ENCODE results near the gene UROC1. TPM values are rescaled to one million over a fixed set of nuclear protein-coding genes. Genes with fewer than 3 reads are reported as not detected.

Gene UROC1
- total RNA-seq, 1 experiment from 2014 or later, result not detected

GRCh38 chr3:126474498-126475412 is 42.8 kb downstream of the UROC1 start:
- Histone ChIP-seq H3K27me3 (ENCODE audit: insufficient read depth, low read depth) (no peaks in the 10 kb centered on the region), H3K4me3 (peak overlapping the region; percentile 96), H3K27ac (peak overlapping the region; percentile 21), H3K9me2 (ENCODE audit: insufficient read depth) (no peaks in the 10 kb centered on the region), H3K79me2 (ENCODE audit: low read depth) (peaks cover 51% of the 10 kb centered on the region), H3K9me3 (ENCODE audit: insufficient read depth, low read depth) (no peaks in the 10 kb centered on the region), H3K4me1 (replicated peaks; ENCODE audit: insufficient read depth) (peaks cover 26% of the 10 kb centered on the region), H3K4me2 (peak overlapping the region; percentile 91), H2AFZ (no peak overlapping the region), H3K36me3 (ENCODE audit: low read depth) (peaks cover 23% of the 10 kb centered on the region), H4K20me1 (ENCODE audit: insufficient read depth) (peaks cover 30% of the 10 kb centered on the region; the same call in 1 of the 2 replicates), H3F3A (ENCODE audit: insufficient read depth, low read depth) (peaks cover 24% of the 10 kb centered on the region)
- TF ChIP-seq EZH2 (IDR thresholded peaks at IDR 0.05; ENCODE audit: low read depth) (no peak), CTCF (conservative IDR thresholded peaks at IDR 0.05) (no peak)
- DNase-seq, result peak in 1 of 2 experiments; percentile 39
- intact Hi-C loops (cut with micrococcal nuclease; ENCODE audit: unreplicated experiment), result loop anchor here (1.0 to 10.0 kb wide), 8 partner anchors 48 to 1070 kb away; partner anchors contain the start of genes CHST13 and PLXNA1
- TSS peak; percentile 29 for BruUV-seq (replicated peaks)
- POLR2A ChIA-PET (ENCODE audit: unreplicated experiment), result interaction anchor here (0.5 to 0.8 kb wide), 4 partner anchors 128 to 1051 kb away, joined by 3 to 15 read pairs (median 8); no protein-coding TSS in a partner anchor
- CTCF ChIA-PET, result interaction anchor here (0.7 kb wide), 1 partner anchor 309 kb away, joined by 6 read pairs; no protein-coding TSS in a partner anchor

GRCh38 chr3:126473292-126474168 is 44.0 kb downstream of the UROC1 start:
- Histone ChIP-seq H4K20me1 (ENCODE audit: insufficient read depth) (peaks cover 35% of the 10 kb centered on the region), H3K9me3 (ENCODE audit: insufficient read depth, low read depth) (no peaks in the 10 kb centered on the region), H3K4me3 (peak overlapping the region; percentile 96), H3K27ac (peak overlapping the region; percentile 87), H3K27me3 (ENCODE audit: insufficient read depth, low read depth) (no peaks in the 10 kb centered on the region), H3K4me1 (replicated peaks; ENCODE audit: insufficient read depth) (peaks cover 26% of the 10 kb centered on the region), H3F3A (ENCODE audit: insufficient read depth, low read depth) (peaks cover 24% of the 10 kb centered on the region), H3K9me2 (ENCODE audit: insufficient read depth) (no peaks in the 10 kb centered on the region), H3K36me3 (ENCODE audit: low read depth) (peaks cover 32% of the 10 kb centered on the region), H3K4me2 (peak overlapping the region; percentile 91), H2AFZ (no peak overlapping the region), H3K79me2 (ENCODE audit: low read depth) (peaks cover 63% of the 10 kb centered on the region)
- BruUV-seq (replicated peaks), result no TSS peak
- TF ChIP-seq EZH2 (IDR thresholded peaks at IDR 0.05; ENCODE audit: low read depth), result no peak
- no peak for TF ChIP-seq CTCF (conservative IDR thresholded peaks at IDR 0.05)
- intact Hi-C loops (cut with micrococcal nuclease; ENCODE audit: unreplicated experiment), result loop anchor here (2.0 to 10.0 kb wide), 4 partner anchors 85 to 1071 kb away; no protein-coding TSS in a partner anchor
- DNase-seq, result peak in 1 of 2 experiments; percentile 41
- CTCF ChIA-PET, result interaction anchor here (0.7 kb wide), 2 partner anchors 308 to 1059 kb away, joined by 6 to 11 read pairs; no protein-coding TSS in a partner anchor
- POLR2A ChIA-PET (ENCODE audit: unreplicated experiment), result interaction anchor here (0.6 to 0.7 kb wide), 2 partner anchors 204 to 292 kb away, joined by 4 to 17 read pairs; no protein-coding TSS in a partner anchor

Data from PC-9 (cell line).